MCF 10A (cell line): ENCODE measurements around the gene DHODH. TPM values are rescaled to one million over a fixed set of nuclear protein-coding genes. Genes with fewer than 3 reads are reported as not detected.

ENCODE experiments used
- BruUV-seq: library from RNA; stranded (reverse); fragments of 400-500 nt; replicated peaks from 2 replicates; lab custom pipeline; 2021; lab: Mats Ljungman, UMichigan
- CTCF ChIA-PET: fragments of 300-600 bp; sonication (Branson Sonifier 250); formaldehyde crosslinking; extraction: SDS; loops from one replicate; lab custom pipeline; 2021; ENCODE audit warnings: antibody characterized with exemption, inconsistent platforms; lab: Yijun Ruan, JAX
- POLR2A ChIA-PET: fragments of 300-600, 350-650 bp; sonication (Branson Sonifier 250); formaldehyde crosslinking; extraction: SDS; loops from one replicate; lab custom pipeline; 2020; ENCODE audit warnings: antibody characterized with exemption, inconsistent platforms; lab: Yijun Ruan, JAX
- DNase-seq: peaks from one replicate; pipeline ENCODE4 v3.0.0-alpha.2; 2018; ENCODE audit not compliant: unreplicated experiment
- H3K27ac Mint-ChIP-seq: one replicate; pipeline ENCODE4 v1.8.0; 2022; ENCODE audit warnings: mild to moderate bottlenecking, low read depth, mixed read lengths; ENCODE audit not compliant: unreplicated experiment
- H3K27me3 Mint-ChIP-seq: one replicate; pipeline ENCODE4 v1.8.0; 2022; ENCODE audit warnings: mixed read lengths; ENCODE audit not compliant: insufficient read depth, unreplicated experiment
- H3K36me3 Mint-ChIP-seq: one replicate; pipeline ENCODE4 v1.8.0; 2022; ENCODE audit warnings: mild to moderate bottlenecking, moderate library complexity, mixed read lengths; ENCODE audit not compliant: insufficient read depth, unreplicated experiment
- H3K4me1 Mint-ChIP-seq: one replicate; pipeline ENCODE4 v1.8.0; 2022; ENCODE audit warnings: mixed read lengths; ENCODE audit not compliant: insufficient read depth, unreplicated experiment
- H3K4me3 Mint-ChIP-seq: one replicate; pipeline ENCODE4 v1.8.0; 2022; ENCODE audit warnings: mild to moderate bottlenecking, moderate library complexity, mixed read lengths; ENCODE audit not compliant: unreplicated experiment
- H3K9me3 Mint-ChIP-seq: one replicate; pipeline ENCODE4 v1.8.0; 2022; ENCODE audit warnings: mixed read lengths; ENCODE audit not compliant: unreplicated experiment
- intact Hi-C: fragments of 100-400 bp; cut with micrococcal nuclease; formaldehyde crosslinking; loops from 2 replicates; pipeline ENCODE4 v1.14.1; 2022
- total RNA-seq: library from RNA; stranded (reverse); gene quantifications from 2 replicates; pipeline ENCODE4 v1.2.3, GENCODE V29; 2022
- TF ChIP-seq, protein P1 (sequence below): fragments of 200-600 bp; IDR thresholded peaks from one replicate; pipeline ENCODE4 v1.8.0; 2022; ENCODE audit warnings: antibody characterized with exemption, mild to moderate bottlenecking; ENCODE audit not compliant: unreplicated experiment

Gene DHODH
- total RNA-seq, 1 experiment from 2014 or later, result 13.5 TPM

DNA sequence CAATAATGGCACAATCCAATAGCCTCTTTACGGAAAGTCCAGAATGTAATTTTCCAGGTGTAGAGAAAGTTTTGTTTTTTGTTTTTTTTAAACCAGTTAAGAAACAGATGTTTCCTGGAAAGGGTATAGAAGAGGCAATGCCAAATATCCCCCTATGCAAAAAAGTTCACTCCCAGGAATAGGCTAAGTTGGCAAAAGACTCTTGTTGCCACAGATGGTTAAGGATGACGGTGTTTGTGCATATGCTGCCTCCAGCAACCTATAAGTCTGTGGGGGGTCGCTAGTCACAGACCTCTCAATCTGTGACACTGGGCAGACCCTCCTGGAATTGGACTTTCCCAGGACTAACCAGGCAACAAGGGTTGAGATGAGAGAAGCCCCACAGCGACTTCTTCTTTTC lies 24.9 kb downstream of the DHODH start:
- H3K9me3 Mint-ChIP-seq, result no peaks in the 10 kb centered on the region
- H3K27me3 Mint-ChIP-seq, result no peaks in the 10 kb centered on the region
- no peak overlapping the region for H3K4me3 Mint-ChIP-seq
- H3K36me3 Mint-ChIP-seq, result peaks cover 6% of the 10 kb centered on the region
- intact Hi-C loops, result no loop called here
- POLR2A ChIA-PET, result no interaction called here
- no TSS peak for BruUV-seq
- no peak for DNase-seq
- CTCF ChIA-PET, result no interaction called here
- H3K27ac Mint-ChIP-seq, result no peak overlapping the region
- TF ChIP-seq, protein P1, sequence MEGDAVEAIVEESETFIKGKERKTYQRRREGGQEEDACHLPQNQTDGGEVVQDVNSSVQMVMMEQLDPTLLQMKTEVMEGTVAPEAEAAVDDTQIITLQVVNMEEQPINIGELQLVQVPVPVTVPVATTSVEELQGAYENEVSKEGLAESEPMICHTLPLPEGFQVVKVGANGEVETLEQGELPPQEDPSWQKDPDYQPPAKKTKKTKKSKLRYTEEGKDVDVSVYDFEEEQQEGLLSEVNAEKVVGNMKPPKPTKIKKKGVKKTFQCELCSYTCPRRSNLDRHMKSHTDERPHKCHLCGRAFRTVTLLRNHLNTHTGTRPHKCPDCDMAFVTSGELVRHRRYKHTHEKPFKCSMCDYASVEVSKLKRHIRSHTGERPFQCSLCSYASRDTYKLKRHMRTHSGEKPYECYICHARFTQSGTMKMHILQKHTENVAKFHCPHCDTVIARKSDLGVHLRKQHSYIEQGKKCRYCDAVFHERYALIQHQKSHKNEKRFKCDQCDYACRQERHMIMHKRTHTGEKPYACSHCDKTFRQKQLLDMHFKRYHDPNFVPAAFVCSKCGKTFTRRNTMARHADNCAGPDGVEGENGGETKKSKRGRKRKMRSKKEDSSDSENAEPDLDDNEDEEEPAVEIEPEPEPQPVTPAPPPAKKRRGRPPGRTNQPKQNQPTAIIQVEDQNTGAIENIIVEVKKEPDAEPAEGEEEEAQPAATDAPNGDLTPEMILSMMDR, result no peak
- H3K4me1 Mint-ChIP-seq, result no peaks in the 10 kb centered on the region

GRCh38 chr16:72036098-72036497 lies 27.6 kb downstream of the DHODH start:
- TF ChIP-seq, protein P1, result no peak
- CTCF ChIA-PET, result interaction anchor here (0.6 kb wide), 1 partner anchor 18 kb away, joined by 3 read pairs; no protein-coding TSS in a partner anchor
- H3K4me1 Mint-ChIP-seq, result no peaks in the 10 kb centered on the region

DNA sequence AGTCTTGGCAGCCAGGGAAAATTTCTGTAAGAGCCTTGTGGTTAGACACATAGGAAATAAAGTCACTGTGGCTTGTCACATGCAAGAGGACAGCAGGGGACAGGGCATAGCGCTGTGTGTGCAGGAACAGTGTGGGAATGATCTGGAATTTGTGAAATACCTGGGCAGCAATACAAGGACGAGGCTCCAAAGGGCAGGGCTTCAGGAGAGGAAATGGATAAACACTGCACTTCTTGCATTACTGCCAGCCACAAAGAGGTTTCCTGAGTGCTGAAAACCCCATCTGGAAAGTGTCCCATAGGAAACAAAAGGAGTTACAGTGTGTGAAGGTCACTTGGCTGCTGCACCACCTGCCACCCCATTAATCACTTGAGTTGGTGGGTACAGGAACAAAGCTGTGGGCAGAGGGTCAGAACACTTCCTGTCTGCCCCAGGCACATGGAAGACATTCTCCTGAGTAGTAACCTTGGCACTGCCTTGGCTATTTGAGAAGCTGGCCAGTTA lies 33.7 kb downstream of the DHODH start:
- TF ChIP-seq, protein P1, result no peak
- no TSS peak for BruUV-seq
- intact Hi-C loops, result no loop called here
- Mint-ChIP-seq H3K4me3 (no peak overlapping the region), H3K36me3 (peaks cover 6% of the 10 kb centered on the region), H3K4me1 (no peaks in the 10 kb centered on the region), H3K9me3 (no peaks in the 10 kb centered on the region), H3K27ac (no peak overlapping the region), H3K27me3 (no peaks in the 10 kb centered on the region)
- ChIA-PET CTCF (no interaction called here), POLR2A (no interaction called here)
- peak; percentile 34 for DNase-seq

More at GRCh38 chr16:72036098-72036497, 27.6 kb downstream of the DHODH start:
- Mint-ChIP-seq H3K36me3 (peaks cover under 1% of the 10 kb centered on the region), H3K4me3 (no peak overlapping the region), H3K9me3 (no peaks in the 10 kb centered on the region), H3K27me3 (no peaks in the 10 kb centered on the region), H3K27ac (no peak overlapping the region)
- no TSS peak for BruUV-seq
- no peak for DNase-seq
- intact Hi-C loops, result no loop called here
- POLR2A ChIA-PET, result interaction anchor here (0.7 kb wide), 1 partner anchor 642 kb away, joined by 3 read pairs; no protein-coding TSS in a partner anchor

GRCh38 chr16:72043058-72043457 lies 34.5 kb downstream of the DHODH start:
- ChIA-PET CTCF (no interaction called here), POLR2A (no interaction called here)
- Mint-ChIP-seq H3K27me3 (no peaks in the 10 kb centered on the region), H3K4me3 (no peak overlapping the region), H3K9me3 (no peaks in the 10 kb centered on the region), H3K4me1 (no peaks in the 10 kb centered on the region), H3K27ac (no peak overlapping the region), H3K36me3 (peaks cover 6% of the 10 kb centered on the region)
- DNase-seq, result no peak
- intact Hi-C loops, result no loop called here
- no TSS peak for BruUV-seq
- TF ChIP-seq, protein P1, result no peak
